Left renal pelvis (tissue), 4 donors: ENCODE measurements around the gene OLFML2B. TPM values are rescaled to one million over a fixed set of nuclear protein-coding genes. Genes with fewer than 3 reads are reported as not detected.

Source experiments
- DNase-seq, 4 donors: peaks; one replicate each; pipeline ENCODE4 v3.0.0-alpha.2; 2013; ENCODE audit warnings: low read depth in 4 of 4, low spot score in 3 of 4
- polyA plus RNA-seq, 4 donors: library from polyadenylated mRNA; unstranded; fragments of 120-200 nt; gene quantifications; one replicate each; pipeline ENCODE4 v1.2.1, GENCODE V29; 2013; ENCODE audit not compliant: insufficient read length in 4 of 4

The OLFML2B gene
- polyA plus RNA-seq, 4 donors, result 11.8 to 57.8 (median 13.7) TPM

- no peak for DNase-seq
Measured at GRCh38 chr1:161982917-161983316, 40.8 kb downstream of the OLFML2B start.

- DNase-seq, result no peak
Measured at GRCh38 chr1:161982507-161982895, 41.2 kb downstream of the OLFML2B start.

GRCh38 chr1:161981735-161982506 is 41.7 kb downstream of the OLFML2B start:
- DNase-seq, result no peak

- DNase-seq, result no peak
Measured at GRCh38 chr1:161981126-161981525, 42.5 kb downstream of the OLFML2B start.

GRCh38 chr1:161978011-161978790 is 45.5 kb downstream of the OLFML2B start:
- no peak for DNase-seq

- DNase-seq, result no peak
Measured at GRCh38 chr1:161973924-161974845, 49.5 kb downstream of the OLFML2B start.

GRCh38 chr1:161972828-161973227 is 50.8 kb downstream of the OLFML2B start:
- DNase-seq, result no peak

GRCh38 chr1:161970633-161971032 is 53.0 kb downstream of the OLFML2B start:
- DNase-seq, result no peak

GRCh38 chr1:161970036-161970435 is 53.6 kb downstream of the OLFML2B start:
- no peak for DNase-seq

- no peak for DNase-seq
Measured at GRCh38 chr1:161966067-161966466, 57.6 kb downstream of the OLFML2B start.

GRCh38 chr1:161962091-161962887 is 61.4 kb downstream of the OLFML2B start:
- DNase-seq, result no peak

GRCh38 chr1:161958425-161958824 is 65.2 kb downstream of the OLFML2B start:
- no peak for DNase-seq

GRCh38 chr1:161956930-161957329 is 66.7 kb downstream of the OLFML2B start:
- no peak for DNase-seq

GRCh38 chr1:161956097-161956496 is 67.6 kb downstream of the OLFML2B start:
- no peak for DNase-seq

- DNase-seq, result no peak
Measured at GRCh38 chr1:161955606-161956005, 68.1 kb downstream of the OLFML2B start.

GRCh38 chr1:161954466-161954865 is 69.2 kb downstream of the OLFML2B start:
- no peak for DNase-seq

GRCh38 chr1:161954050-161954449 is 69.6 kb downstream of the OLFML2B start:
- DNase-seq, result no peak

- no peak for DNase-seq
Measured at GRCh38 chr1:161953256-161953920, 70.3 kb downstream of the OLFML2B start.

GRCh38 chr1:161952607-161953172 is 71.0 kb downstream of the OLFML2B start:
- no peak for DNase-seq
